HepG2 (cell line): ENCODE measurements around the gene TUBGCP5. TPM values are rescaled to one million over a fixed set of nuclear protein-coding genes. Genes with fewer than 3 reads are reported as not detected.

Source experiments
- ATRX ChIP-seq: sonication (generic); formaldehyde crosslinking; IDR thresholded peaks from 2 replicates; pipeline ENCODE4 v1.4.0; 2020; ENCODE audit warnings: missing genetic modification reagents, borderline replicate concordance
- GMEB1 ChIP-seq: sonication (generic); formaldehyde crosslinking; IDR thresholded peaks from 2 replicates; pipeline ENCODE4 v1.5.1; 2020; ENCODE audit warnings: missing genetic modification reagents, mild to moderate bottlenecking, borderline replicate concordance
- HOXD1 ChIP-seq: sonication (generic); formaldehyde crosslinking; IDR thresholded peaks from 2 replicates; pipeline ENCODE4 v1.5.0; 2020; ENCODE audit warnings: missing genetic modification reagents
- NR0B2 ChIP-seq: sonication (generic); formaldehyde crosslinking; IDR thresholded peaks from 2 replicates; pipeline ENCODE4 v1.4.0; 2020; ENCODE audit warnings: mild to moderate bottlenecking, missing genetic modification reagents
- PAX8 ChIP-seq: sonication (generic); formaldehyde crosslinking; IDR thresholded peaks from 2 replicates; pipeline ENCODE4 v1.8.0; 2022; ENCODE audit warnings: mild to moderate bottlenecking, missing genetic modification reagents, borderline replicate concordance
- REPIN1 ChIP-seq: sonication (generic); formaldehyde crosslinking; IDR thresholded peaks from 2 replicates; pipeline ENCODE4 v1.8.0; 2022; ENCODE audit warnings: missing genetic modification reagents, low read depth, mild to moderate bottlenecking, borderline replicate concordance
- TFDP2 ChIP-seq: sonication (generic); formaldehyde crosslinking; IDR thresholded peaks from 2 replicates; pipeline ENCODE4 v1.4.0; 2020; ENCODE audit warnings: missing genetic modification reagents
- ZNF121 ChIP-seq: sonication (generic); formaldehyde crosslinking; IDR thresholded peaks from 2 replicates; pipeline ENCODE4 v1.5.0; 2020; ENCODE audit warnings: mild to moderate bottlenecking, missing genetic modification reagents
- ZNF263 ChIP-seq: sonication (generic); formaldehyde crosslinking; IDR thresholded peaks from 2 replicates; pipeline ENCODE4 v1.4.0; 2020; ENCODE audit warnings: missing genetic modification reagents
- ZNF460 ChIP-seq: sonication (generic); formaldehyde crosslinking; IDR thresholded peaks from 2 replicates; pipeline ENCODE4 v1.5.1; 2020; ENCODE audit warnings: missing genetic modification reagents, mild to moderate bottlenecking, borderline replicate concordance
- ZNF790 ChIP-seq: sonication (generic); formaldehyde crosslinking; IDR thresholded peaks from 2 replicates; pipeline ENCODE4 v1.8.0; 2022; ENCODE audit warnings: missing genetic modification reagents, mild to moderate bottlenecking, borderline replicate concordance
- polyA plus RNA-seq, 8 experiments: library from polyadenylated mRNA; depleted of rRNA in 3 of 8; stranded (reverse) in 7 of 8; unstranded in 1 of 8; fragments of >200 nt; fragmentation: Illumina TruSeq in 4 of 8; extraction: Trizol in 4 of 8; gene quantifications; 2 replicates each; pipeline versions ENCODE4 v1.2.1 to v1.2.3, GENCODE V29; 2011 to 2016; ENCODE audit warnings: low read depth in 4 of 8, missing spikeins in 1 of 8, mixed read lengths in 1 of 8; ENCODE audit not compliant: insufficient read depth in 1 of 8
- total RNA-seq, 5 experiments: library from RNA; depleted of rRNA; stranded (reverse); fragments of >200 nt; fragmentation: Illumina TruSeq; extraction: Trizol; gene quantifications; 2 replicates each; pipeline ENCODE4 v1.2.3, GENCODE V29; 2016; ENCODE audit warnings: low read depth in 1 of 5

Gene TUBGCP5
- total and polyA plus RNA-seq, 2 of the 13 experiments (the other 11 are each of a cell fraction or from before 2014, with no cell fraction given): 7.2 to 25.0 TPM

- TF ChIP-seq REPIN1 (CRISPR knock-in tag): no peak
- no peak for TF ChIP-seq TFDP2 (CRISPR knock-in tag)
- TF ChIP-seq HOXD1 (CRISPR knock-in tag): no peak
- no peak for TF ChIP-seq ATRX (CRISPR knock-in tag)
- no peak for TF ChIP-seq PAX8 (CRISPR knock-in tag)
- no peak for TF ChIP-seq ZNF460 (CRISPR knock-in tag)
- no peak for TF ChIP-seq ZNF790 (CRISPR knock-in tag)
- TF ChIP-seq ZNF121: no peak
- TF ChIP-seq NR0B2 (CRISPR knock-in tag): no peak
- TF ChIP-seq GMEB1: no peak
- TF ChIP-seq ZNF263: no peak
- TF ChIP-seq, all 625 proteins: peak for 0
Measured at GRCh38 chr15:22967084-22967770, 72.1 kb downstream of the TUBGCP5 start (continued).
